ENCODE data around the gene BMP3. TPM values are rescaled to one million over a fixed set of nuclear protein-coding genes. Genes with fewer than 3 reads are reported as not detected.

Gene BMP3
- total RNA-seq, 4 donors from 2014 or later = 0.11 to 0.53 TPM; not detected in 2

DNA sequence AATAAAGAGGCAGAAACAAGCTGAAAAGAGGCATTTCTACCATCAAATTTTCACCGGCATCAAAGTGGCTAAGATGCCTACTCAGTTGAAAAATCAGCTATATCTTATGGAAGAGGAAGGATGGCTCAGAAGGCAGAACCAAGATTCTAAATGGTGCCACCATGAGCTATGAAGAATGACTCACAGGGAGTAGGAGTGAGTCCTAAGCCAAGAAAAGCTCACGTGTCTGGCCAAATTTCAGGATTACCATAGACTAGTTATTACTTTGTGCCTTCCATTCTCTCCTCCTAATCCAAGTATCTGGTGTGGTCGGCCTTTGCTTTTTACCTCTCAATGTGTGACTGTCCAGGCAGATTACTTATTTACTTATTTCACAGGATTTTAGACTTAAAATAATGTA is 54.8 kb downstream of the BMP3 start:
- no peaks in the 10 kb centered on the region for H3K27me3 ChIP-seq
- whole genome bisulfite sequencing, 2 donors = 63 to 66% methylated on average over 3 of the region's 3 CpGs
- intact Hi-C loops (cut with DNase I) = no loop called here
- H3K4me3 ChIP-seq = no peak overlapping the region
- no peak overlapping the region for H3K27ac ChIP-seq
- TF ChIP-seq POLR2A (IDR thresholded peaks at IDR 0.05) = no peak
- TF ChIP-seq, protein P1, sequence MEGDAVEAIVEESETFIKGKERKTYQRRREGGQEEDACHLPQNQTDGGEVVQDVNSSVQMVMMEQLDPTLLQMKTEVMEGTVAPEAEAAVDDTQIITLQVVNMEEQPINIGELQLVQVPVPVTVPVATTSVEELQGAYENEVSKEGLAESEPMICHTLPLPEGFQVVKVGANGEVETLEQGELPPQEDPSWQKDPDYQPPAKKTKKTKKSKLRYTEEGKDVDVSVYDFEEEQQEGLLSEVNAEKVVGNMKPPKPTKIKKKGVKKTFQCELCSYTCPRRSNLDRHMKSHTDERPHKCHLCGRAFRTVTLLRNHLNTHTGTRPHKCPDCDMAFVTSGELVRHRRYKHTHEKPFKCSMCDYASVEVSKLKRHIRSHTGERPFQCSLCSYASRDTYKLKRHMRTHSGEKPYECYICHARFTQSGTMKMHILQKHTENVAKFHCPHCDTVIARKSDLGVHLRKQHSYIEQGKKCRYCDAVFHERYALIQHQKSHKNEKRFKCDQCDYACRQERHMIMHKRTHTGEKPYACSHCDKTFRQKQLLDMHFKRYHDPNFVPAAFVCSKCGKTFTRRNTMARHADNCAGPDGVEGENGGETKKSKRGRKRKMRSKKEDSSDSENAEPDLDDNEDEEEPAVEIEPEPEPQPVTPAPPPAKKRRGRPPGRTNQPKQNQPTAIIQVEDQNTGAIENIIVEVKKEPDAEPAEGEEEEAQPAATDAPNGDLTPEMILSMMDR (IDR thresholded peaks at IDR 0.05) = no peak
- no peak for DNase-seq
- no peaks in the 10 kb centered on the region for H3K36me3 ChIP-seq
- no peaks in the 10 kb centered on the region for H3K9me3 ChIP-seq
- no peaks in the 10 kb centered on the region for H3K4me1 ChIP-seq

DNA sequence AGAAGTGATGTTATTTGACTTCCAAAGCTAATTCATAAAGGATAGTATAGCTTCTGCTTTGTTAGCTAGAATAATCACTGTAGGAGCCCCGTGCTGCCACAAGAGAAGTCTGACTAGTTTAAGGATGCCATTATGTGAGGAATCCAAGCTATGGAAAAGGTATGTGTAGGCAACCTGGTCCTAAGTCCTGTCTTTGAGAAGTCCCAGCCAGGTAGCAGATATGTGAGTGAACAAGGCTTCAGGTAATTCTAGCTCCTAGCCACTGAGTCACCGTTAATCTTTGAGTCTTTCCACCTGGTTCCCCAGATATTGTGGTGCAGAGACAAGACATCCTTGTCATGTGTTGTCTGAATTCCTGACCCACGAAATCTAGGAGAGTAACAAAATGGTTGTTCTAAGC is 55.5 kb downstream of the BMP3 start:
- TF ChIP-seq, protein P1 (IDR thresholded peaks at IDR 0.05) = no peak
- TF ChIP-seq POLR2A (IDR thresholded peaks at IDR 0.05) = no peak
- intact Hi-C loops (cut with DNase I) = no loop called here
- Histone ChIP-seq H3K36me3 (no peaks in the 10 kb centered on the region), H3K9me3 (no peaks in the 10 kb centered on the region), H3K27ac (no peak overlapping the region), H3K4me3 (no peak overlapping the region), H3K27me3 (no peaks in the 10 kb centered on the region), H3K4me1 (no peaks in the 10 kb centered on the region)
- no peak for DNase-seq
- 57 to 69% methylated on average over 3 of the region's 3 CpGs for WGBS, 2 donors

DNA sequence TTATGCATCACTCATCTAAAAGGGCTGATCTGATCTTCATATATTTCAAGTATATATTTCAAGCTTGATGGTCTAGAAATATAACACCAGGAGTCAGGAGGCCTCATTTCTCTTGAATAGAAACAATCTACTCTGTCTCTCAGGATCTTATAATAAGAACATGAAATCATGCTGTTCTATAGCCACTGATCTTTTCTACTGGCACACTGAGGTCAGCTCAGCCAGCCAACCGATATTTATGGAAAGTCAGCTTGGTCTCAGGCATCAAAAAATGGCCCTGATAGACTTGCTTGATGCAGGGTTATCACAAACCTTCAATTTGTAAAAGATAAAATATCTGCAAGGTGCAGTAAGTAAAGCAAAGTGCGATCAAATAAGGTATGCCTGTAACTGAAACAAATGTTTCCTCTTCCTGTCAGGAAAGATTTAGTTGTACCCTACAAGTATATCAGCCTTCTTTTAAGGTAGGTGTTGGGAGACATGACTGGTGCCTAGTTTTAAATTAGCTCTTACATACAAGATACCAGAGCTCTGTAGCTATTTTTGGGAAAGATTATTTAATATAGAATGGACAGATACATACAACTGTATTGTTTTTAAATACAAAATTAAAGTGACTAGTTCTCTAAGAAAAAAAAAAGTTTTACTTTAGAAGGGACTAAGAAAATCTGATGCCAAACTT is 63.4 kb downstream of the BMP3 start:
- intact Hi-C loops (cut with DNase I) = no loop called here
- Histone ChIP-seq H3K36me3 (no peaks in the 10 kb centered on the region), H3K27ac (no peak overlapping the region), H3K9me3 (no peaks in the 10 kb centered on the region), H3K4me1 (no peaks in the 10 kb centered on the region), H3K4me3 (no peak overlapping the region), H3K27me3 (no peaks in the 10 kb centered on the region)
- DNase-seq = no peak
- WGBS, 2 donors = 79 to 84% methylated on average over 2 of the region's 2 CpGs
- TF ChIP-seq, protein P1 (IDR thresholded peaks at IDR 0.05) = no peak

DNA sequence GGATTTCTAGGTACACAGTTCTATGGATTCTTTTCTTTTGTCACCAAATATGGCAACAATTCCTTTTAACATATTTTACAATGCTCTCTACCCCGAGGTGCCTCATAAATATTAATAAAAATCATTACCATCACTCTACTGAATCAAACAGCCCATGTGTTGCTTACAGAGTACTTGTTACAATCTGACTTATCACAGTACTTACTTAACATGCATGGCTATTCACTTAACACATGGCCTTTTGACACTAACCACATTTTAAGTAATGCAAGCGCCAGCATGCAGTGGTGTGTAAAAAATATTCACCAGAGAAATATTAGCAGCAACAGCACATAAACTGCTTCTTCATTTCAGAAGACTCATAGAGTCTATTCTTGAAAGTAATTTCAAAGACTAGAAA is 64.9 kb downstream of the BMP3 start:
- TF ChIP-seq, protein P1 (IDR thresholded peaks at IDR 0.05) = no peak
- TF ChIP-seq POLR2A (IDR thresholded peaks at IDR 0.05) = no peak
- Histone ChIP-seq H3K27ac (no peak overlapping the region), H3K36me3 (no peaks in the 10 kb centered on the region), H3K4me1 (no peaks in the 10 kb centered on the region), H3K9me3 (no peaks in the 10 kb centered on the region), H3K27me3 (no peaks in the 10 kb centered on the region), H3K4me3 (no peak overlapping the region)
- no peak for DNase-seq
- intact Hi-C loops (cut with DNase I) = no loop called here
- WGBS, 2 donors = 59 to 64% methylated on average over 2 of the region's 2 CpGs

DNA sequence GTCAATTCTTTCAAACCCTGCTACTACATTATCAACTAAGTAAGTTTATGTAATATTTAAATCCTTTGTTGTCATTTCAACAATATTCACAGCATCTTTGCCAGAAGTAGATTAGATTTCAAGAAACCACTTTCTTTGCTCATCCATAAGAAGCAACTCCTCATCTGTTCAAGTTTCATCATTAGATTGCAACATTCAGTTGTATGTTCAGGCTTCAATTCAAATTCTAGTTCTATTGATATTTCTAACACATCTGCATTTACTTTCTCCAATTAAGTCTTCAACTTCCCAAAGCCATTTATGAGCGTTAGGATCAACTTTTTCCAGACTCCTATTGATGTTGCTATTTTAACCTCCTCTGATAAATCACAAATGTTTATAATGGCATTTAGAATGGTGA is 66.1 kb downstream of the BMP3 start:
- DNase-seq = no peak

DNA sequence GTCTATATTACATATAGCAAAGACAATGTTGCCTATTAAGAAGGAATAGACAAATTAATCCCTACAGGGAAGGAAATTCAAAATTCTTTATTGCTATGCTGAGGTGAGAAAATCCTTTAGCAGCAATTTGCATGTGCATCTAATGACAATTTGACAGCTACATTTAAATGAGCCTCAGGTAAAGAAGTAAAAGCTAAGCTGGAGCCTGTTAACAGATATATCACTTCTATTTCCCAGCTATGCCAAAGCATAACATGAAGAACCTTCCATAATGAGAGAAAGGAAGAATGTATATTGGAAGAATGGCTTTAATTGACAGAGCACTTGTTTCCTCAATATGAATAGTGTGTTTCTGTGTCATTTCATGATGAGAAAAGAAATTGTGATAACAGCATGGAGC is 71.6 kb downstream of the BMP3 start:
- H3K27ac ChIP-seq = no peak overlapping the region
- DNase-seq = no peak
- no peaks in the 10 kb centered on the region for H3K36me3 ChIP-seq
- TF ChIP-seq, protein P1 (IDR thresholded peaks at IDR 0.05) = no peak
- no peak for TF ChIP-seq POLR2A (IDR thresholded peaks at IDR 0.05)
- no peak overlapping the region for H3K4me3 ChIP-seq
- no peaks in the 10 kb centered on the region for H3K4me1 ChIP-seq
- no peaks in the 10 kb centered on the region for H3K27me3 ChIP-seq
- H3K9me3 ChIP-seq = no peaks in the 10 kb centered on the region
- intact Hi-C loops (cut with DNase I) = no loop called here

More for the DNA sequence above, 66.1 kb downstream of the BMP3 start:
- 80 to 90% methylated on average over 1 of the region's 1 CpG for WGBS, 2 donors
- Histone ChIP-seq H3K9me3 (no peaks in the 10 kb centered on the region), H3K36me3 (no peaks in the 10 kb centered on the region), H3K4me1 (no peaks in the 10 kb centered on the region), H3K27ac (no peak overlapping the region), H3K27me3 (no peaks in the 10 kb centered on the region), H3K4me3 (no peak overlapping the region)
- TF ChIP-seq POLR2A (IDR thresholded peaks at IDR 0.05) = no peak
- intact Hi-C loops (cut with DNase I) = no loop called here

All from esophagus squamous epithelium (tissue), 5 donors.